Measurements from ENCODE around the gene TDRD7. TPM values are rescaled to one million over a fixed set of nuclear protein-coding genes. Genes with fewer than 3 reads are reported as not detected.
A peak's percentile ranks its signal among the peaks of the same experiment; 100 is the strongest.

The TDRD7 gene
- total and polyA plus RNA-seq, 9 of the 15 experiments (the other 6 are each of a cell fraction or from before 2014, with no cell fraction given), result 2.2 to 7.7 (median 5.2) TPM

GRCh38 chr9:97487861-97488260 lies 76.0 kb downstream of the TDRD7 start:
- no peak overlapping the region for H2AFZ ChIP-seq (ENCODE audit: low read depth, low read length)
- no TSS peak for BruUV-seq (replicated peaks)
- no peaks in the 10 kb centered on the region for H3K79me2 ChIP-seq (ENCODE audit: control insufficient read depth, insufficient read depth, low read length)
- no peaks in the 10 kb centered on the region for H3K27me3 ChIP-seq (ENCODE audit: control insufficient read depth in 2 of 2, insufficient read depth in 2 of 2, low read length in 2 of 2)
- H3K4me2 ChIP-seq (ENCODE audit: insufficient read depth, low read length), result no peak overlapping the region
- DNase-seq (ENCODE audit: extremely low read depth in 1 of 4, low spot score in 3 of 4), result no peak
- H4K20me1 ChIP-seq (replicated peaks; ENCODE audit: control insufficient read depth, insufficient read depth, low read length), result no peaks in the 10 kb centered on the region
- no peak for FAIRE-seq
- no peak for ATAC-seq
- intact Hi-C loops (cut with micrococcal nuclease), result no loop called here
- H3K4me3 ChIP-seq, result no peak overlapping the region
- no peak overlapping the region for H3K9ac ChIP-seq (ENCODE audit: insufficient read depth in 1 of 2, low read depth in 2 of 2, low read length in 2 of 2)
- no peak for TF ChIP-seq PHB (CRISPR knock-in tag; IDR thresholded peaks at IDR 0.05)
- TF ChIP-seq ELF1 (tag; IDR thresholded peaks at IDR 0.05), result no peak
- TF ChIP-seq POLR2AphosphoS2 (IDR thresholded peaks at IDR 0.05; ENCODE audit: low read length), result no peak
- 0 out of 2 replicates have a peak, but pooled peaks have one; percentile 33 for TF ChIP-seq CEBPB (tag; IDR thresholded peaks at IDR 0.05)
- no peak for TF ChIP-seq KAT2B (IDR thresholded peaks at IDR 0.05; ENCODE audit: low read depth, low read length)
- no peak for TF ChIP-seq CEBPG (CRISPR knock-in tag; IDR thresholded peaks at IDR 0.05)
- TF ChIP-seq CEBPG (tag; conservative IDR thresholded peaks at IDR 0.05 in 1 of 2, IDR thresholded peaks at IDR 0.05 in 1 of 2), result peak in 1 of 2 experiments; percentile 49; a peak in 1 of 4 replicates
- TF ChIP-seq ZNF764 (CRISPR knock-in tag; IDR thresholded peaks at IDR 0.05; ENCODE audit: low read depth), result no peak
- H3K27ac ChIP-seq (ENCODE audit: extremely low read depth, low read depth, low read length), result no peak overlapping the region
- H3K9me1 ChIP-seq (ENCODE audit: control insufficient read depth, insufficient read depth, low read length), result no peaks in the 10 kb centered on the region
- POLR2A ChIA-PET, result interaction anchor here (1.8 kb wide), 1 partner anchor 16 kb away, joined by 7 read pairs; no protein-coding TSS in a partner anchor
- no peaks in the 10 kb centered on the region for H3K4me1 ChIP-seq (replicated peaks in 1 of 2; ENCODE audit: control insufficient read depth in 2 of 2, insufficient read depth in 2 of 2, low read length in 2 of 2)
- H3K9me3 ChIP-seq (replicated peaks; ENCODE audit: control insufficient read depth, insufficient read depth, low read depth, low read length), result no peaks in the 10 kb centered on the region
- CTCF ChIA-PET (ENCODE audit: low intra/inter-chr PET ratio), result no interaction called here
- in situ Hi-C loops (cut with MboI), result no loop called here
- peaks cover 3% of the 10 kb centered on the region; the same call in 1 of the 3 replicates for H3K36me3 ChIP-seq (ENCODE audit: control insufficient read depth, insufficient read depth, low read length)
- WGBS (ENCODE audit: insufficient coverage, low coverage, missing lambda C conversion rate), result 27% methylated on average over 1 of the region's 1 CpG

Measured in K562 (cell line).